Osteoblast (primary cell): ENCODE data around the gene SRGAP2B. TPM values are rescaled to one million over a fixed set of nuclear protein-coding genes. Genes with fewer than 3 reads are reported as not detected.
"Not testable (repeated sequence)": the region's sequence is repeated elsewhere in the genome, so short reads cannot be mapped to it uniquely, and the experiment has no call there.

Experiments
- DNase-seq: peaks from one replicate; pipeline ENCODE4 v3.0.0; 2011; ENCODE audit warnings: low spot score, mixed read lengths; ENCODE audit not compliant: insufficient read length; ENCODE audit errors: missing footprints
- H2AFZ ChIP-seq: 2 replicates; pipeline ENCODE4 v1.6.0; 2011; ENCODE audit warnings: mild to moderate bottlenecking, low read length
- H3K27ac ChIP-seq: 2 replicates; pipeline ENCODE4 v1.5.1; 2011; ENCODE audit warnings: mild to moderate bottlenecking, low read depth, low read length, moderate library complexity
- H3K27me3 ChIP-seq: 2 replicates; pipeline ENCODE4 v1.6.0; 2012; ENCODE audit warnings: mild to moderate bottlenecking, control low read depth, inconsistent platforms, low read length, moderate library complexity; ENCODE audit not compliant: insufficient read depth
- H3K36me3 ChIP-seq: 2 replicates; pipeline ENCODE4 v1.5.1; 2011; ENCODE audit warnings: mild to moderate bottlenecking, low read length, control low read depth, moderate library complexity; ENCODE audit not compliant: insufficient read depth
- H3K4me1 ChIP-seq: 2 replicates; pipeline ENCODE4 v1.5.1; 2011; ENCODE audit warnings: mild to moderate bottlenecking, low read length, control low read depth, moderate library complexity; ENCODE audit not compliant: insufficient read depth
- H3K4me2 ChIP-seq: 2 replicates; pipeline ENCODE4 v1.6.0; 2011; ENCODE audit warnings: mild to moderate bottlenecking, low read length; ENCODE audit not compliant: insufficient read depth
- H3K4me3 ChIP-seq: fragments of 200-600 bp; sonication (generic); 3 replicates; pipeline ENCODE4 v1.5.1; 2012; ENCODE audit warnings: mild to moderate bottlenecking, low read length, inconsistent platforms; ENCODE audit not compliant: insufficient read depth
- H3K79me2 ChIP-seq: 2 replicates; pipeline ENCODE4 v1.6.0; 2012; ENCODE audit warnings: mild to moderate bottlenecking, low read length, control low read depth, inconsistent platforms; ENCODE audit not compliant: insufficient read depth
- H3K9me3 ChIP-seq: 2 replicates; pipeline ENCODE4 v1.5.1; 2011; ENCODE audit warnings: low read depth, low read length, control low read depth
- H4K20me1 ChIP-seq: 2 replicates; pipeline ENCODE4 v1.6.0; 2012; ENCODE audit warnings: mild to moderate bottlenecking, low read length, control low read depth; ENCODE audit not compliant: insufficient read depth
- total RNA-seq: library from RNA; depleted of rRNA; stranded (reverse); fragments of >200 nt; gene quantifications from 2 replicates; pipeline ENCODE4 v1.2.3, GENCODE V29; 2012

The SRGAP2B gene
- total RNA-seq, 1 donor = 30.0 TPM

- not testable (repeated sequence) for H3K27ac ChIP-seq, DNase-seq, H3K79me2 ChIP-seq, H3K9me3 ChIP-seq, H3K27me3 ChIP-seq, H3K4me1 ChIP-seq, H3K36me3 ChIP-seq, H3K4me2 ChIP-seq, H2AFZ ChIP-seq, H3K4me3 ChIP-seq, H4K20me1 ChIP-seq
Observed at GRCh38 chr1:144998134-144998980, 96.8 kb downstream of the SRGAP2B start.

GRCh38 chr1:144995833-144996410 lies 99.2 kb downstream of the SRGAP2B start:
- H3K4me3 ChIP-seq, DNase-seq, H4K20me1 ChIP-seq: not testable (repeated sequence)

GRCh38 chr1:144992915-144993314 lies 102.2 kb downstream of the SRGAP2B start:
- H3K36me3 ChIP-seq, H3K4me2 ChIP-seq, H3K27ac ChIP-seq, H3K27me3 ChIP-seq, H3K79me2 ChIP-seq, H2AFZ ChIP-seq, H3K4me3 ChIP-seq, H4K20me1 ChIP-seq, H3K9me3 ChIP-seq, H3K4me1 ChIP-seq, DNase-seq: not testable (repeated sequence)

More at GRCh38 chr1:144995833-144996410, 99.2 kb downstream of the SRGAP2B start:
- H3K27me3 ChIP-seq, H3K36me3 ChIP-seq, H3K4me2 ChIP-seq, H3K27ac ChIP-seq, H3K9me3 ChIP-seq, H2AFZ ChIP-seq, H3K4me1 ChIP-seq, H3K79me2 ChIP-seq: not testable (repeated sequence)

- not testable (repeated sequence) for H3K4me1 ChIP-seq, H4K20me1 ChIP-seq, H2AFZ ChIP-seq, DNase-seq, H3K4me2 ChIP-seq, H3K36me3 ChIP-seq, H3K79me2 ChIP-seq, H3K27me3 ChIP-seq, H3K4me3 ChIP-seq, H3K27ac ChIP-seq, H3K9me3 ChIP-seq
Observed at GRCh38 chr1:144990611-144991010, 104.5 kb downstream of the SRGAP2B start.

GRCh38 chr1:144987131-144987530 lies 108.0 kb downstream of the SRGAP2B start:
- not testable (repeated sequence) for H4K20me1 ChIP-seq, H2AFZ ChIP-seq, H3K27ac ChIP-seq, H3K9me3 ChIP-seq, H3K79me2 ChIP-seq, H3K27me3 ChIP-seq, H3K4me3 ChIP-seq, H3K4me2 ChIP-seq, DNase-seq, H3K4me1 ChIP-seq, H3K36me3 ChIP-seq

- DNase-seq, H3K79me2 ChIP-seq, H3K4me2 ChIP-seq, H3K4me3 ChIP-seq, H3K4me1 ChIP-seq, H3K9me3 ChIP-seq, H3K27me3 ChIP-seq, H3K27ac ChIP-seq, H3K36me3 ChIP-seq, H4K20me1 ChIP-seq, H2AFZ ChIP-seq: not testable (repeated sequence)
Observed at GRCh38 chr1:144986171-144986860, 108.8 kb downstream of the SRGAP2B start.

- not testable (repeated sequence) for H3K4me2 ChIP-seq, H3K27ac ChIP-seq, H3K27me3 ChIP-seq
Observed at GRCh38 chr1:144985550-144986170, 109.5 kb downstream of the SRGAP2B start.

GRCh38 chr1:144982802-144983525 lies 112.2 kb downstream of the SRGAP2B start:
- H3K27ac ChIP-seq, H3K4me2 ChIP-seq, H4K20me1 ChIP-seq, H2AFZ ChIP-seq, H3K36me3 ChIP-seq, H3K4me1 ChIP-seq, H3K9me3 ChIP-seq, H3K79me2 ChIP-seq, H3K4me3 ChIP-seq, DNase-seq, H3K27me3 ChIP-seq: not testable (repeated sequence)

More at GRCh38 chr1:144985550-144986170, 109.5 kb downstream of the SRGAP2B start:
- not testable (repeated sequence) for H3K4me3 ChIP-seq, H2AFZ ChIP-seq, H3K36me3 ChIP-seq, H3K9me3 ChIP-seq, H3K4me1 ChIP-seq, H3K79me2 ChIP-seq, H4K20me1 ChIP-seq, DNase-seq
